Measurements from ENCODE around the gene FOXP1.

DNA sequence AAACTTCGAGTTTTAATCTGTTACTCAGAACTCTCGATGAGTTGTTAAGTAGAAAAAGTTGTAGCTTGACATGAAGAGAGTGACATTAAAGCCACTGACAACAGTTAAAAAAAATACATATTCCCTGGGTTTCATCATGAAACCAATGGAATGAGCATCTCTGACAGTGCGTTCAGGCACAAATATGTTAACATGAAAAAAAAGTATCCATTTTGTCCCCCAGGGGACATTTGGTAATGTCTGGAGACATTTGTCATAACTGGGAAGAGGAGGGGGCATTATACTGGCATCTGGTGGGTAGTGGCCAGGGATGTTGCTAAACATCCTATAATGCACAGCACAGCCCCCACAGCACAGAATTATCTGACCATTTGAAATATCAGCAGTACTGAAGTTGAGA lies 14.8 kb upstream of the FOXP1 start:
- TF ChIP-seq, protein P1, sequence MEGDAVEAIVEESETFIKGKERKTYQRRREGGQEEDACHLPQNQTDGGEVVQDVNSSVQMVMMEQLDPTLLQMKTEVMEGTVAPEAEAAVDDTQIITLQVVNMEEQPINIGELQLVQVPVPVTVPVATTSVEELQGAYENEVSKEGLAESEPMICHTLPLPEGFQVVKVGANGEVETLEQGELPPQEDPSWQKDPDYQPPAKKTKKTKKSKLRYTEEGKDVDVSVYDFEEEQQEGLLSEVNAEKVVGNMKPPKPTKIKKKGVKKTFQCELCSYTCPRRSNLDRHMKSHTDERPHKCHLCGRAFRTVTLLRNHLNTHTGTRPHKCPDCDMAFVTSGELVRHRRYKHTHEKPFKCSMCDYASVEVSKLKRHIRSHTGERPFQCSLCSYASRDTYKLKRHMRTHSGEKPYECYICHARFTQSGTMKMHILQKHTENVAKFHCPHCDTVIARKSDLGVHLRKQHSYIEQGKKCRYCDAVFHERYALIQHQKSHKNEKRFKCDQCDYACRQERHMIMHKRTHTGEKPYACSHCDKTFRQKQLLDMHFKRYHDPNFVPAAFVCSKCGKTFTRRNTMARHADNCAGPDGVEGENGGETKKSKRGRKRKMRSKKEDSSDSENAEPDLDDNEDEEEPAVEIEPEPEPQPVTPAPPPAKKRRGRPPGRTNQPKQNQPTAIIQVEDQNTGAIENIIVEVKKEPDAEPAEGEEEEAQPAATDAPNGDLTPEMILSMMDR (IDR thresholded peaks at IDR 0.05) = no peak
- no peak for TF ChIP-seq POLR2A (IDR thresholded peaks at IDR 0.05)
